NCI-H128 (cell line): ENCODE data around the gene CORO2A.
"Not testable (repeated sequence)": the region's sequence is repeated elsewhere in the genome, so short reads cannot be mapped to it uniquely, and the experiment has no call there.

Source experiments
- DNase-seq: peaks from one replicate; lab custom pipeline; 2025; ENCODE audit not compliant: unreplicated experiment; lab: John Stamatoyannopoulos, UW

The CORO2A gene

GRCh38 chr9:98174502-98174918 is 17.9 kb downstream of the CORO2A start:
- not testable (repeated sequence) for DNase-seq

- no peak for DNase-seq
Measured at GRCh38 chr9:98173181-98173580, 19.3 kb downstream of the CORO2A start.

- peak; percentile 71 for DNase-seq
Measured at GRCh38 chr9:98172604-98173003, 19.8 kb downstream of the CORO2A start.

GRCh38 chr9:98171176-98171925 is 21.1 kb downstream of the CORO2A start:
- DNase-seq: no peak

GRCh38 chr9:98168941-98169488 is 23.4 kb downstream of the CORO2A start:
- DNase-seq: no peak

- DNase-seq: no peak
Measured at GRCh38 chr9:98168153-98168780, 24.2 kb downstream of the CORO2A start.

GRCh38 chr9:98164912-98165311 is 27.5 kb downstream of the CORO2A start:
- DNase-seq: no peak

- no peak for DNase-seq
Measured at GRCh38 chr9:98162613-98163012, 29.8 kb downstream of the CORO2A start.

- DNase-seq: no peak
Measured at GRCh38 chr9:98161851-98162250, 30.6 kb downstream of the CORO2A start.

- no peak for DNase-seq
Measured at GRCh38 chr9:98159790-98160189, 32.6 kb downstream of the CORO2A start.

GRCh38 chr9:98159301-98159700 is 33.1 kb downstream of the CORO2A start:
- DNase-seq: no peak

GRCh38 chr9:98158071-98158831 is 34.2 kb downstream of the CORO2A start:
- DNase-seq: no peak

- no peak for DNase-seq
Measured at GRCh38 chr9:98157372-98157771, 35.1 kb downstream of the CORO2A start.

GRCh38 chr9:98154678-98155077 is 37.8 kb downstream of the CORO2A start:
- no peak for DNase-seq

GRCh38 chr9:98152526-98152925 is 39.9 kb downstream of the CORO2A start:
- DNase-seq: no peak

GRCh38 chr9:98150721-98151120 is 41.7 kb downstream of the CORO2A start:
- DNase-seq: no peak

GRCh38 chr9:98150164-98150563 is 42.3 kb downstream of the CORO2A start:
- no peak for DNase-seq

GRCh38 chr9:98149422-98149821 is 43.0 kb downstream of the CORO2A start:
- peak; percentile 8 for DNase-seq

GRCh38 chr9:98148486-98148885 is 44.0 kb downstream of the CORO2A start:
- DNase-seq: no peak

GRCh38 chr9:98147582-98147981 is 44.9 kb downstream of the CORO2A start:
- DNase-seq: no peak

- no peak for DNase-seq
Measured at GRCh38 chr9:98146101-98146991, 46.1 kb downstream of the CORO2A start.
